Measurements from ENCODE around the gene FAM219A. TPM values are rescaled to one million over a fixed set of nuclear protein-coding genes. Genes with fewer than 3 reads are reported as not detected.
A peak's percentile ranks its signal among the peaks of the same experiment; 100 is the strongest.

The FAM219A gene
- total RNA-seq, 3 donors from 2014 or later: 8.2 to 9.2 (median 9.0) TPM

GRCh38 chr9:34409154-34409553, 49.2 kb downstream of the FAM219A start:
- TF ChIP-seq POLR2A (IDR thresholded peaks at IDR 0.05) (no peak), POLR2AphosphoS5 (IDR thresholded peaks at IDR 0.05) (no peak), CTCF (IDR thresholded peaks at IDR 0.05) (no peak)
- H3K36me3 ChIP-seq: no peaks in the 10 kb centered on the region
- H3K4me3 ChIP-seq: no peak overlapping the region
- no peak overlapping the region for H3K27ac ChIP-seq
- intact Hi-C loops (cut with DNase I; ENCODE audit: low total_unique reads): no loop called here
- no peaks in the 10 kb centered on the region for H3K9me3 ChIP-seq
- H3K27me3 ChIP-seq: no peaks in the 10 kb centered on the region
- no peak for DNase-seq (ENCODE audit: low spot score in 2 of 2)
- H3K4me1 ChIP-seq: no peaks in the 10 kb centered on the region

- no peak for TF ChIP-seq POLR2AphosphoS5 (IDR thresholded peaks at IDR 0.05)
- TF ChIP-seq POLR2A (IDR thresholded peaks at IDR 0.05): no peak
- TF ChIP-seq CTCF (IDR thresholded peaks at IDR 0.05): no peak
- Histone ChIP-seq H3K9me3 (no peaks in the 10 kb centered on the region), H3K27me3 (no peaks in the 10 kb centered on the region), H3K4me3 (no peak overlapping the region), H3K27ac (no peak overlapping the region), H3K36me3 (no peaks in the 10 kb centered on the region), H3K4me1 (no peaks in the 10 kb centered on the region)
- no peak for DNase-seq (ENCODE audit: low spot score in 2 of 2)
- intact Hi-C loops (cut with DNase I; ENCODE audit: low total_unique reads): no loop called here
These were observed 50.2 kb downstream of the FAM219A start for GRCh38 chr9:34408173-34408572.

- Histone ChIP-seq H3K4me3 (no peak overlapping the region), H3K4me1 (no peaks in the 10 kb centered on the region), H3K9me3 (no peaks in the 10 kb centered on the region), H3K27me3 (no peaks in the 10 kb centered on the region), H3K36me3 (no peaks in the 10 kb centered on the region), H3K27ac (no peak overlapping the region)
- intact Hi-C loops (cut with DNase I; ENCODE audit: low total_unique reads): no loop called here
- TF ChIP-seq POLR2A (IDR thresholded peaks at IDR 0.05): no peak
- TF ChIP-seq CTCF (IDR thresholded peaks at IDR 0.05): no peak
- no peak for TF ChIP-seq POLR2AphosphoS5 (IDR thresholded peaks at IDR 0.05)
- DNase-seq (ENCODE audit: low spot score in 2 of 2): no peak
These were observed 52.2 kb downstream of the FAM219A start for GRCh38 chr9:34406219-34406618.

GRCh38 chr9:34405719-34406118, 52.7 kb downstream of the FAM219A start:
- intact Hi-C loops (cut with DNase I; ENCODE audit: low total_unique reads): no loop called here
- TF ChIP-seq POLR2AphosphoS5 (IDR thresholded peaks at IDR 0.05) (no peak), CTCF (IDR thresholded peaks at IDR 0.05) (no peak), POLR2A (IDR thresholded peaks at IDR 0.05) (no peak)
- Histone ChIP-seq H3K9me3 (no peaks in the 10 kb centered on the region), H3K27ac (no peak overlapping the region), H3K36me3 (no peaks in the 10 kb centered on the region), H3K4me3 (no peak overlapping the region), H3K4me1 (no peaks in the 10 kb centered on the region), H3K27me3 (no peaks in the 10 kb centered on the region)
- no peak for DNase-seq (ENCODE audit: low spot score in 2 of 2)

- peak; percentile 91 to 96 (median 94) for TF ChIP-seq CTCF (IDR thresholded peaks at IDR 0.05)
- TF ChIP-seq POLR2A (IDR thresholded peaks at IDR 0.05): no peak
- TF ChIP-seq POLR2AphosphoS5 (IDR thresholded peaks at IDR 0.05): no peak
- Histone ChIP-seq H3K4me3 (no peak overlapping the region), H3K27me3 (no peaks in the 10 kb centered on the region), H3K36me3 (no peaks in the 10 kb centered on the region), H3K27ac (no peak overlapping the region), H3K4me1 (no peaks in the 10 kb centered on the region), H3K9me3 (no peaks in the 10 kb centered on the region)
- DNase-seq (ENCODE audit: low spot score in 2 of 2): peak; percentile 49 to 69
- intact Hi-C loops (cut with DNase I; ENCODE audit: low total_unique reads): no loop called here
These were observed 54.6 kb downstream of the FAM219A start for GRCh38 chr9:34403554-34404380.

Measured in breast epithelium (tissue), 4 donors.